Nephron (organoid): ENCODE data around the gene ADGRB3.
"Not testable (repeated sequence)": the region's sequence is repeated elsewhere in the genome, so short reads cannot be mapped to it uniquely, and the experiment has no call there.

Source experiments
- H3K27ac Mint-ChIP-seq, 3 experiments: 2 replicates each; pipeline ENCODE4 v1.8.0; 2020; ENCODE audit warnings: mixed read lengths in 3 of 3, mild to moderate bottlenecking in 2 of 3, moderate library complexity in 1 of 3
- H3K27me3 Mint-ChIP-seq: 2 replicates; pipeline ENCODE4 v1.8.0; 2021; ENCODE audit warnings: low read depth, mild to moderate bottlenecking, moderate library complexity, mixed read lengths
- H3K36me3 Mint-ChIP-seq: 2 replicates; pipeline ENCODE4 v1.8.0; 2020; ENCODE audit warnings: low read depth, mixed read lengths
- H3K4me1 Mint-ChIP-seq: 2 replicates; pipeline ENCODE4 v1.8.0; 2020; ENCODE audit warnings: mixed read lengths
- H3K4me3 Mint-ChIP-seq, 3 experiments: 2 replicates each; pipeline ENCODE4 v1.8.0; 2020; ENCODE audit warnings: mild to moderate bottlenecking in 3 of 3, mixed read lengths in 3 of 3, moderate library complexity in 2 of 3
- H3K9me3 Mint-ChIP-seq: 2 replicates; pipeline ENCODE4 v1.8.0; 2020; ENCODE audit warnings: mixed read lengths
- TF ChIP-seq, protein P1 (sequence below), 3 experiments: fragments of 200-600 bp; sonication (generic); IDR thresholded peaks; one replicate each; pipeline ENCODE4 v1.5.0; 2021; ENCODE audit warnings: antibody characterized with exemption in 3 of 3; ENCODE audit not compliant: unreplicated experiment in 3 of 3

ADGRB3 gene

DNA sequence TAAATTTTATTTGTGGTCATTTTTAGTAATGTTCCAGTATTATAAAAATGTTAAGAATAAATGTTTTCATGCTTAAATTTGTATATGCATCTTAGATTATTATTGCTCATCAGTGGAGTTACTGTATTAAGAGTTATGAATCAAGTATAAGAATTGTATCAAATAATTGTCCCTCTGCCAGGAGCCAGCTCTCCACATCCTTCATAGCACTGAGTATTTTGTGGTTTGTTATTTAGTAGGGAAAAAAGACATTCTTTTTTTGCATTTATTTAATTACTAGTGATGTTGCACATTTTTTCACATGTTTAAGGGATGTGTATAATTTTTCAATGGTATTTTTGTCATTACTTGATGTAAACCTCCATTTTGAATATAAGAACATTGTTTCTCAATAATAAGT lies 102.0 kb downstream of the ADGRB3 start:
- H3K4me1 Mint-ChIP-seq = no peaks in the 10 kb centered on the region
- H3K4me3 Mint-ChIP-seq = no peak overlapping the region
- no peak overlapping the region for H3K27ac Mint-ChIP-seq
- TF ChIP-seq, protein P1, sequence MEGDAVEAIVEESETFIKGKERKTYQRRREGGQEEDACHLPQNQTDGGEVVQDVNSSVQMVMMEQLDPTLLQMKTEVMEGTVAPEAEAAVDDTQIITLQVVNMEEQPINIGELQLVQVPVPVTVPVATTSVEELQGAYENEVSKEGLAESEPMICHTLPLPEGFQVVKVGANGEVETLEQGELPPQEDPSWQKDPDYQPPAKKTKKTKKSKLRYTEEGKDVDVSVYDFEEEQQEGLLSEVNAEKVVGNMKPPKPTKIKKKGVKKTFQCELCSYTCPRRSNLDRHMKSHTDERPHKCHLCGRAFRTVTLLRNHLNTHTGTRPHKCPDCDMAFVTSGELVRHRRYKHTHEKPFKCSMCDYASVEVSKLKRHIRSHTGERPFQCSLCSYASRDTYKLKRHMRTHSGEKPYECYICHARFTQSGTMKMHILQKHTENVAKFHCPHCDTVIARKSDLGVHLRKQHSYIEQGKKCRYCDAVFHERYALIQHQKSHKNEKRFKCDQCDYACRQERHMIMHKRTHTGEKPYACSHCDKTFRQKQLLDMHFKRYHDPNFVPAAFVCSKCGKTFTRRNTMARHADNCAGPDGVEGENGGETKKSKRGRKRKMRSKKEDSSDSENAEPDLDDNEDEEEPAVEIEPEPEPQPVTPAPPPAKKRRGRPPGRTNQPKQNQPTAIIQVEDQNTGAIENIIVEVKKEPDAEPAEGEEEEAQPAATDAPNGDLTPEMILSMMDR (IDR thresholded peaks at IDR 0.05; ENCODE audit: unreplicated experiment in 3 of 3) = no peak
- H3K9me3 Mint-ChIP-seq = no peaks in the 10 kb centered on the region
- H3K27me3 Mint-ChIP-seq = no peaks in the 10 kb centered on the region
- H3K36me3 Mint-ChIP-seq = no peaks in the 10 kb centered on the region

DNA sequence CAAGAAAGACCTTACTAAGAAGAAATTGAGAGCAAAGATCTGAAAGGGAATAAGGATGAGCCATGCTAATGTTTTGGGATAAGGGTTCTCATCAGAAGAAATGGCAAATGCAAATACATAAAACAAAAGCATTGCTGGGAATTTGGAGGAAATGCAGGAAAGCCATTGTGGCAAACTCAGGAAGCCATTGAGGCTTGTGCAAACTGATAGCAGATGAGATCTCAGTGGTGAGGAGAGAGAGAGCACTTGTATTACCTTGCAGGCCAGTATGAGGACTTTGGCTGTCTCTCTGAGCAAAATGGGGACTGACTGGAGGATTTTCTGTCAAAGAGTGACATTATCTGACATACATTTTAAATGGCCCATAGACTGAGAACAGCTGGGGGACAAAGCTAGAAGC lies 103.0 kb downstream of the ADGRB3 start:
- Mint-ChIP-seq H3K4me1 (no peaks in the 10 kb centered on the region), H3K9me3 (no peaks in the 10 kb centered on the region), H3K4me3 (no peak overlapping the region), H3K27me3 (no peaks in the 10 kb centered on the region), H3K36me3 (no peaks in the 10 kb centered on the region), H3K27ac (no peak overlapping the region)
- TF ChIP-seq, protein P1 (IDR thresholded peaks at IDR 0.05; ENCODE audit: unreplicated experiment in 3 of 3) = no peak

- no peak overlapping the region for H3K4me3 Mint-ChIP-seq
- no peaks in the 10 kb centered on the region for H3K9me3 Mint-ChIP-seq
- TF ChIP-seq, protein P1 (IDR thresholded peaks at IDR 0.05; ENCODE audit: unreplicated experiment in 3 of 3) = no peak
- H3K36me3 Mint-ChIP-seq = no peaks in the 10 kb centered on the region
- H3K27ac Mint-ChIP-seq = peak overlapping the region in 2 of 3 experiments; percentile 24 to 70
- H3K27me3 Mint-ChIP-seq = no peaks in the 10 kb centered on the region
- H3K4me1 Mint-ChIP-seq = no peaks in the 10 kb centered on the region
Observed at GRCh38 chr6:68740828-68741500, 105.9 kb downstream of the ADGRB3 start.

GRCh38 chr6:68741501-68742386 lies 106.7 kb downstream of the ADGRB3 start:
- Mint-ChIP-seq H3K4me1 (no peaks in the 10 kb centered on the region), H3K27me3 (no peaks in the 10 kb centered on the region), H3K9me3 (no peaks in the 10 kb centered on the region), H3K27ac (peak overlapping the region in 2 of 3 experiments; percentile 9 to 27), H3K36me3 (no peaks in the 10 kb centered on the region), H3K4me3 (no peak overlapping the region)
- TF ChIP-seq, protein P1 (IDR thresholded peaks at IDR 0.05; ENCODE audit: unreplicated experiment in 3 of 3) = no peak

GRCh38 chr6:68743099-68743498 lies 108.0 kb downstream of the ADGRB3 start:
- H3K27me3 Mint-ChIP-seq = no peaks in the 10 kb centered on the region
- TF ChIP-seq, protein P1 (IDR thresholded peaks at IDR 0.05; ENCODE audit: unreplicated experiment in 3 of 3) = no peak
- no peaks in the 10 kb centered on the region for H3K4me1 Mint-ChIP-seq

GRCh38 chr6:68744376-68744775 lies 109.3 kb downstream of the ADGRB3 start:
- H3K27me3 Mint-ChIP-seq, H3K36me3 Mint-ChIP-seq, H3K9me3 Mint-ChIP-seq, H3K27ac Mint-ChIP-seq, H3K4me3 Mint-ChIP-seq, H3K4me1 Mint-ChIP-seq: not testable (repeated sequence)

More at GRCh38 chr6:68743099-68743498, 108.0 kb downstream of the ADGRB3 start:
- no peaks in the 10 kb centered on the region for H3K9me3 Mint-ChIP-seq
- no peak overlapping the region for H3K27ac Mint-ChIP-seq
- H3K4me3 Mint-ChIP-seq = no peak overlapping the region
- no peaks in the 10 kb centered on the region for H3K36me3 Mint-ChIP-seq
